Measurements from ENCODE around the gene CNPY3. TPM values are rescaled to one million over a fixed set of nuclear protein-coding genes. Genes with fewer than 3 reads are reported as not detected.
A peak's percentile ranks its signal among the peaks of the same experiment; 100 is the strongest.

Gene CNPY3
- total and polyA plus RNA-seq, 2 of the 13 experiments (the other 11 are each of a cell fraction or from before 2014, with no cell fraction given): 42.3 to 60.2 TPM

DNA sequence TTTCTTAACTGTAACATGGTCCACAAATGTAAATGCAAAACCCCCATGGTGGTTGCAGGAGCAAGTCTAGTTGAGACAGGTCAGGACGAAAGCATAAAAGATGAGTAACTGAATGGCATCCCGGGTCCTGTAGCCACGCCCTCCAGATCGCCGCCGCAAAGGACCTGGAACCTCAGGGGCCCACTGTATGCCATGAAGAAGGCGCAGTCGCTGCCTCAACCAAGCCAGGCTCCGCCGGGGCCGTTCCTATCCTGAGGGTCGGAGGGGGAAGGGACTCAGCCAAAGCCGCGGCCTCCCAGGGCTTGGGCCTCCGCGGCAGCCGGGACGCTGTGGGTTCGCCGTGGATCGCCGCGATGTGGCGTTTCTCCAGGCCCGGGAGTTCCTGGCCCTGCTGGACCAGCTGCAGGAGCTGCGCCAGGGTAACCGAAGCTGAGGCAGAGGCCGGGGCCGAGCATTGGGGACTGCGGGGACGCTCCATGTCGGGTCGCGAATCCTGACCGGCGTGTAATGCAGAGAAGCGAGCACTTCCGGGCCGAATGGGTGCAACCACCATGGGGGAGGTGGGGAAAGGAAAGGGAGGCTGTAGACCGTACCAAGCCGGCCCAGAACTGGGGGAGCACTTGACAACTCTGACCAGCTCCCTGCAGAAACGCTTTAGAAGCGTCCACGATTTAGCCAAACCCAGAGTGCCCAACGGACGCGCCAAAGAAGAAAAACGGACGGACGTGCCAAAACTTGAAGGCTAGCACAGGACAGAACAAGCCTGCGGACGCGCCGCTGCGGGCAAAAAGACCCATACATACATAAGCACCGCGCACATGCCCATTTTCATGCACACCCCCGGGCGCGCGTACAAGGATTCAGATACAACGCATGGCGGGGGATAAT is 38.7 kb upstream of the CNPY3 start (continued):
- TF ChIP-seq PAWR (CRISPR knock-in tag; IDR thresholded peaks at IDR 0.05; ENCODE audit: borderline replicate concordance) (peak; percentile 76; the same call in 1 of the 2 replicates), MEIS1 (CRISPR knock-in tag; IDR thresholded peaks at IDR 0.05; ENCODE audit: borderline replicate concordance) (peak; percentile 94; the same call in 1 of the 2 replicates), ZNF883 (CRISPR knock-in tag; IDR thresholded peaks at IDR 0.05; ENCODE audit: not compliant biosample characterization) (peak; percentile 96), CBX5 (CRISPR knock-in tag; IDR thresholded peaks at IDR 0.05; ENCODE audit: borderline replicate concordance) (peak; percentile 89; the same call in 1 of the 2 replicates), ZNF7 (CRISPR knock-in tag; IDR thresholded peaks at IDR 0.05) (no peak), ZNF343 (CRISPR knock-in tag; IDR thresholded peaks at IDR 0.05) (0 out of 2 replicates have a peak, but pooled peaks have one; percentile 88), ZNF713 (CRISPR knock-in tag; IDR thresholded peaks at IDR 0.05) (no peak), TCF7L2 (IDR thresholded peaks at IDR 0.05; ENCODE audit: low read depth, low read length) (no peak), HMGA1 (CRISPR knock-in tag; conservative IDR thresholded peaks at IDR 0.05) (no peak), SAP130 (CRISPR knock-in tag; IDR thresholded peaks at IDR 0.05; ENCODE audit: low read depth) (peak; percentile 97), GLMP (CRISPR knock-in tag; IDR thresholded peaks at IDR 0.05; ENCODE audit: borderline replicate concordance) (no peak), RBAK (CRISPR knock-in tag; IDR thresholded peaks at IDR 0.05) (peak; percentile 43; the same call in 1 of the 2 replicates), POGZ (CRISPR knock-in tag; IDR thresholded peaks at IDR 0.05) (peak; percentile 68), HOXA3 (CRISPR knock-in tag; IDR thresholded peaks at IDR 0.05) (peak; percentile 85), SOX5 (CRISPR knock-in tag; IDR thresholded peaks at IDR 0.05; ENCODE audit: borderline replicate concordance) (peak; percentile 53; the same call in 1 of the 2 replicates), MYC (CRISPR knock-in tag; IDR thresholded peaks at IDR 0.05; ENCODE audit: borderline replicate concordance) (peak; percentile 82), ZBTB42 (CRISPR knock-in tag; IDR thresholded peaks at IDR 0.05) (0 out of 2 replicates have a peak, but pooled peaks have one; percentile 11)
- TF ChIP-seq, protein P1, sequence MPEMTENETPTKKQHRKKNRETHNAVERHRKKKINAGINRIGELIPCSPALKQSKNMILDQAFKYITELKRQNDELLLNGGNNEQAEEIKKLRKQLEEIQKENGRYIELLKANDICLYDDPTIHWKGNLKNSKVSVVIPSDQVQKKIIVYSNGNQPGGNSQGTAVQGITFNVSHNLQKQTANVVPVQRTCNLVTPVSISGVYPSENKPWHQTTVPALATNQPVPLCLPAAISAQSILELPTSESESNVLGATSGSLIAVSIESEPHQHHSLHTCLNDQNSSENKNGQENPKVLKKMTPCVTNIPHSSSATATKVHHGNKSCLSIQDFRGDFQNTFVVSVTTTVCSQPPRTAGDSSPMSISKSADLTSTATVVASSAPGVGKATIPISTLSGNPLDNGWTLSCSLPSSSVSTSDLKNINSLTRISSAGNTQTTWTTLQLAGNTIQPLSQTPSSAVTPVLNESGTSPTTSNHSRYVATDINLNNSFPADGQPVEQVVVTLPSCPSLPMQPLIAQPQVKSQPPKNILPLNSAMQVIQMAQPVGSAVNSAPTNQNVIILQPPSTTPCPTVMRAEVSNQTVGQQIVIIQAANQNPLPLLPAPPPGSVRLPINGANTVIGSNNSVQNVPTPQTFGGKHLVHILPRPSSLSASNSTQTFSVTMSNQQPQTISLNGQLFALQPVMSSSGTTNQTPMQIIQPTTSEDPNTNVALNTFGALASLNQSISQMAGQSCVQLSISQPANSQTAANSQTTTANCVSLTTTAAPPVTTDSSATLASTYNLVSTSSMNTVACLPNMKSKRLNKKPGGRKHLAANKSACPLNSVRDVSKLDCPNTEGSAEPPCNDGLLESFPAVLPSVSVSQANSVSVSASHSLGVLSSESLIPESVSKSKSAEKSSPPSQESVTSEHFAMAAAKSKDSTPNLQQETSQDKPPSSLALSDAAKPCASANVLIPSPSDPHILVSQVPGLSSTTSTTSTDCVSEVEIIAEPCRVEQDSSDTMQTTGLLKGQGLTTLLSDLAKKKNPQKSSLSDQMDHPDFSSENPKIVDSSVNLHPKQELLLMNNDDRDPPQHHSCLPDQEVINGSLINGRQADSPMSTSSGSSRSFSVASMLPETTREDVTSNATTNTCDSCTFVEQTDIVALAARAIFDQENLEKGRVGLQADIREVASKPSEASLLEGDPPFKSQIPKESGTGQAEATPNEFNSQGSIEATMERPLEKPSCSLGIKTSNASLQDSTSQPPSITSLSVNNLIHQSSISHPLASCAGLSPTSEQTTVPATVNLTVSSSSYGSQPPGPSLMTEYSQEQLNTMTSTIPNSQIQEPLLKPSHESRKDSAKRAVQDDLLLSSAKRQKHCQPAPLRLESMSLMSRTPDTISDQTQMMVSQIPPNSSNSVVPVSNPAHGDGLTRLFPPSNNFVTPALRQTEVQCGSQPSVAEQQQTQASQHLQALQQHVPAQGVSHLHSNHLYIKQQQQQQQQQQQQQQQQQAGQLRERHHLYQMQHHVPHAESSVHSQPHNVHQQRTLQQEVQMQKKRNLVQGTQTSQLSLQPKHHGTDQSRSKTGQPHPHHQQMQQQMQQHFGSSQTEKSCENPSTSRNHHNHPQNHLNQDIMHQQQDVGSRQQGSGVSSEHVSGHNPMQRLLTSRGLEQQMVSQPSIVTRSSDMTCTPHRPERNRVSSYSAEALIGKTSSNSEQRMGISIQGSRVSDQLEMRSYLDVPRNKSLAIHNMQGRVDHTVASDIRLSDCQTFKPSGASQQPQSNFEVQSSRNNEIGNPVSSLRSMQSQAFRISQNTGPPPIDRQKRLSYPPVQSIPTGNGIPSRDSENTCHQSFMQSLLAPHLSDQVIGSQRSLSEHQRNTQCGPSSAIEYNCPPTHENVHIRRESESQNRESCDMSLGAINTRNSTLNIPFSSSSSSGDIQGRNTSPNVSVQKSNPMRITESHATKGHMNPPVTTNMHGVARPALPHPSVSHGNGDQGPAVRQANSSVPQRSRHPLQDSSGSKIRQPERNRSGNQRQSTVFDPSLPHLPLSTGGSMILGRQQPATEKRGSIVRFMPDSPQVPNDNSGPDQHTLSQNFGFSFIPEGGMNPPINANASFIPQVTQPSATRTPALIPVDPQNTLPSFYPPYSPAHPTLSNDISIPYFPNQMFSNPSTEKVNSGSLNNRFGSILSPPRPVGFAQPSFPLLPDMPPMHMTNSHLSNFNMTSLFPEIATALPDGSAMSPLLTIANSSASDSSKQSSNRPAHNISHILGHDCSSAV (CRISPR knock-in tag; IDR thresholded peaks at IDR 0.05; ENCODE audit: borderline replicate concordance): peak; percentile 53; the same call in 1 of the 2 replicates
- TF ChIP-seq, protein P2, sequence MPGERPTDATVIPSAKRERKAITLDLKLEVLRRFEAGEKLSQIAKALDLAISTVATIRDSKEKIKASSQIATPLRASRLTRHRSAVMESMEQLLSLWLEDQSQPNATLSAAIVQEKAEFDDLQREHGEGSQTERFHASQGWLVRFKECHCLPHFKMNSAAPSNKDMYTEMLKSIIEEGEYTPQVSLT (CRISPR knock-in tag; IDR thresholded peaks at IDR 0.05; ENCODE audit: borderline replicate concordance, low read depth): no peak
